ENCODE data around the gene LPCAT2. TPM values are rescaled to one million over a fixed set of nuclear protein-coding genes. Genes with fewer than 3 reads are reported as not detected.

Gene LPCAT2
- total and polyA plus RNA-seq, 2 of the 8 experiments (the other 6 are each of a cell fraction or from before 2014, with no cell fraction given), result 2.2 to 10.6 TPM

- H3K9me3 ChIP-seq (ENCODE audit: insufficient read depth in 2 of 2, low read depth in 1 of 2, low read length in 1 of 2), result no peaks in the 10 kb centered on the region
- POLR2A ChIA-PET (ENCODE audit: partially characterized antibody), result interaction anchor here (1.0 to 1.3 kb wide), 2 partner anchors 10 to 22 kb away, joined by 3 to 5 read pairs; no protein-coding TSS in a partner anchor
- no peak overlapping the region for H2BK20ac ChIP-seq (ENCODE audit: low read length)
- CTCF ChIA-PET (ENCODE audit: partially characterized antibody), result interaction anchor here (0.7 to 7.2 kb wide), 11 partner anchors 8 to 287 kb away, joined by 3 to 47 read pairs (median 12); no protein-coding TSS in a partner anchor
- H3K4me3 ChIP-seq (ENCODE audit: extremely low read depth in 1 of 4, insufficient read depth in 2 of 4, low read depth in 3 of 4, low read length in 4 of 4), result no peak overlapping the region
- H4K8ac ChIP-seq (ENCODE audit: extremely low read depth, insufficient read depth, low read length), result no peak overlapping the region
- no peak overlapping the region for H2AK5ac ChIP-seq (ENCODE audit: low read depth, low read length)
- no peaks in the 10 kb centered on the region for H4K20me1 ChIP-seq (replicated peaks in 1 of 2; ENCODE audit: control insufficient read depth in 1 of 2, insufficient read depth in 2 of 2, low read length in 2 of 2)
- TF ChIP-seq RNF2 (IDR thresholded peaks at IDR 0.05; ENCODE audit: borderline replicate concordance, low read depth, low read length, missing control alignments, poor library complexity, severe bottlenecking), result no peak
- TF ChIP-seq SIX5 (IDR thresholded peaks at IDR 0.05; ENCODE audit: low read depth, low read length), result no peak
- TF ChIP-seq YY1 (IDR thresholded peaks at IDR 0.05; ENCODE audit: low read depth, low read length), result no peak
- no peak for TF ChIP-seq SP1 (IDR thresholded peaks at IDR 0.05; ENCODE audit: low read depth, low read length)
- TF ChIP-seq USF2 (IDR thresholded peaks at IDR 0.05; ENCODE audit: low read length), result no peak
- H2BK5ac ChIP-seq (ENCODE audit: low read depth, low read length), result no peak overlapping the region
- FAIRE-seq, result no peak
- no peak overlapping the region for H4K91ac ChIP-seq (replicated peaks; ENCODE audit: insufficient read length, low read length)
- no peak overlapping the region for H3K56ac ChIP-seq (replicated peaks; ENCODE audit: insufficient read length, low read depth, low read length)
- H3K4me1 ChIP-seq (replicated peaks in 1 of 4; ENCODE audit: control insufficient read depth in 3 of 4, insufficient read depth in 4 of 4, low read length in 3 of 4), result peaks cover 0 to 5% (median 2%) of the 10 kb centered on the region in 4 experiments; a peak in 1 of 7 replicates
- DNase-seq (ENCODE audit: low read depth in 1 of 2, low spot score in 2 of 2), result peak in 1 of 2 experiments; percentile 22
- H2AFZ ChIP-seq (ENCODE audit: low read length), result no peak overlapping the region
- no peaks in the 10 kb centered on the region for H3K79me2 ChIP-seq (ENCODE audit: control insufficient read depth in 1 of 2, insufficient read depth in 2 of 2, low read length in 2 of 2)
- H3K23ac ChIP-seq (ENCODE audit: insufficient read length), result no peak overlapping the region
- H3K18ac ChIP-seq (ENCODE audit: extremely low read depth, low read length), result no peak overlapping the region
- H3K36me3 ChIP-seq (ENCODE audit: control insufficient read depth in 2 of 4, insufficient read depth in 4 of 4, low read length in 3 of 4), result no peaks in the 10 kb centered on the region; a peak in 1 of 8 replicates
- H3K27ac ChIP-seq (ENCODE audit: low read depth, low read length), result no peak overlapping the region
- no peak overlapping the region for H3K4me2 ChIP-seq (ENCODE audit: insufficient read depth in 1 of 2, low read depth in 2 of 2, low read length in 2 of 2)
- WGBS, 2 experiments (ENCODE audit: extremely low coverage in 1 of 2, insufficient coverage in 1 of 2, insufficient read length in 1 of 2, insufficient replicate concordance in 2 of 2, low coverage in 1 of 2, low lambda C conversion rate in 2 of 2, missing lambda C conversion rate in 1 of 2), result 91% methylated on average over 9 of the region's 10 CpGs; no CpG with 5 or more reads in 1 of the 2 experiments
- H2BK120ac ChIP-seq (replicated peaks; ENCODE audit: low read depth, low read length), result no peak overlapping the region
- no peaks in the 10 kb centered on the region for H3K23me2 ChIP-seq (ENCODE audit: low read depth, low read length)
- no peak overlapping the region for H2BK12ac ChIP-seq (ENCODE audit: low read depth, low read length)
- H3K79me1 ChIP-seq (ENCODE audit: low read depth, low read length), result no peaks in the 10 kb centered on the region
- H3K9ac ChIP-seq (replicated peaks in 1 of 4; ENCODE audit: extremely low read depth in 1 of 4, low read depth in 3 of 4, low read length in 3 of 4), result no peak overlapping the region
- H2BK15ac ChIP-seq (ENCODE audit: low read length), result no peak overlapping the region
- no peaks in the 10 kb centered on the region for H3K27me3 ChIP-seq (replicated peaks in 1 of 4; ENCODE audit: control insufficient read depth in 3 of 4, extremely low read depth in 1 of 4, insufficient read depth in 3 of 4, low read length in 3 of 4)
- H4K5ac ChIP-seq (ENCODE audit: insufficient read length, low read depth, low read length), result no peak overlapping the region
- no peak overlapping the region for H3K14ac ChIP-seq (ENCODE audit: insufficient read length)
- no peak overlapping the region for H3K4ac ChIP-seq (replicated peaks; ENCODE audit: insufficient read length, low read depth, low read length)
Measured at GRCh38 chr16:55499951-55500529, 8.8 kb upstream of the LPCAT2 start.
